HL-60/S4 treated with retinoic acid at 250 ng/mL for 4 days and 3 days (cell line): Measurements from ENCODE around the gene ENOX1.

Experiments used
- in situ Hi-C: fragments of 300-500 bp; cut with MboI; formaldehyde crosslinking; loops from 2 replicates; pipeline ENCODE4 v1.7.0; 2022; ENCODE audit warnings: low sequenced_read_pairs

Gene ENOX1

GRCh38 chr13:43749503-43749902 is 37.3 kb downstream of the ENOX1 start:
- in situ Hi-C loops, result no loop called here

GRCh38 chr13:43744261-43745031 is 42.3 kb downstream of the ENOX1 start:
- in situ Hi-C loops, result no loop called here

- in situ Hi-C loops, result no loop called here
These were observed 43.9 kb downstream of the ENOX1 start for GRCh38 chr13:43742911-43743310.

GRCh38 chr13:43737392-43737923 is 49.3 kb downstream of the ENOX1 start:
- in situ Hi-C loops, result no loop called here

GRCh38 chr13:43732726-43733125 is 54.0 kb downstream of the ENOX1 start:
- in situ Hi-C loops, result no loop called here

- in situ Hi-C loops, result no loop called here
These were observed 55.5 kb downstream of the ENOX1 start for GRCh38 chr13:43731296-43731695.

GRCh38 chr13:43730642-43731041 is 56.1 kb downstream of the ENOX1 start:
- in situ Hi-C loops, result no loop called here

GRCh38 chr13:43728421-43728820 is 58.4 kb downstream of the ENOX1 start:
- in situ Hi-C loops, result no loop called here

- in situ Hi-C loops, result no loop called here
These were observed 58.9 kb downstream of the ENOX1 start for GRCh38 chr13:43727856-43728255.

- in situ Hi-C loops, result no loop called here
These were observed 61.3 kb downstream of the ENOX1 start for GRCh38 chr13:43725460-43725859.

- in situ Hi-C loops, result no loop called here
These were observed 65.9 kb downstream of the ENOX1 start for GRCh38 chr13:43720780-43721397.

GRCh38 chr13:43698758-43699157 is 88.0 kb downstream of the ENOX1 start:
- in situ Hi-C loops, result no loop called here

- in situ Hi-C loops, result no loop called here
These were observed 88.8 kb downstream of the ENOX1 start for GRCh38 chr13:43698009-43698408.

GRCh38 chr13:43697323-43697722 is 89.4 kb downstream of the ENOX1 start:
- in situ Hi-C loops, result no loop called here

- in situ Hi-C loops, result no loop called here
These were observed 92.6 kb downstream of the ENOX1 start for GRCh38 chr13:43694146-43694664.

GRCh38 chr13:43693639-43694038 is 93.1 kb downstream of the ENOX1 start:
- in situ Hi-C loops, result no loop called here

- in situ Hi-C loops, result no loop called here
These were observed 98.4 kb downstream of the ENOX1 start for GRCh38 chr13:43688227-43688907.

GRCh38 chr13:43687038-43687437 is 99.7 kb downstream of the ENOX1 start:
- in situ Hi-C loops, result no loop called here

GRCh38 chr13:43686557-43686956 is 100.2 kb downstream of the ENOX1 start:
- in situ Hi-C loops, result no loop called here

GRCh38 chr13:43684963-43685725 is 101.6 kb downstream of the ENOX1 start:
- in situ Hi-C loops, result no loop called here

GRCh38 chr13:43682701-43683100 is 104.1 kb downstream of the ENOX1 start:
- in situ Hi-C loops, result no loop called here
